Endothelial cell of umbilical vein (primary cell): ENCODE measurements around the gene UBC. TPM values are rescaled to one million over a fixed set of nuclear protein-coding genes. Genes with fewer than 3 reads are reported as not detected.
A peak's percentile ranks its signal among the peaks of the same experiment; 100 is the strongest.

ENCODE experiments used
- BruUV-seq: library from RNA; stranded (reverse); fragments of 400-500 nt; replicated peaks from 2 replicates; lab custom pipeline; 2021; lab: Mats Ljungman, UMichigan
- CTCF ChIA-PET: fragments of 300-600, 350-600 bp; sonication (Branson Sonifier 250); formaldehyde crosslinking; loops from one replicate; lab custom pipeline; 2021; ENCODE audit warnings: antibody characterized with exemption, inconsistent platforms; lab: Charles Lee
- POLR2A ChIA-PET: fragments of 300-600, 350-600 bp; sonication (Branson Sonifier 250); formaldehyde crosslinking; loops from one replicate; lab custom pipeline; 2021; ENCODE audit warnings: antibody characterized with exemption, inconsistent platforms; lab: Charles Lee
- DNase-seq: peaks from one replicate; pipeline ENCODE4 v3.0.0-alpha.2; 2011; ENCODE audit warnings: low read depth, low spot score
- FAIRE-seq: peaks from 2 replicates; lab custom pipeline; 2011; peaks lifted over from hg19 to GRCh38; lab: Jason Lieb, UNC
- H2AFZ ChIP-seq: 2 replicates; pipeline ENCODE4 v1.6.0; 2012; ENCODE audit warnings: low read depth, low read length, control low read depth, inconsistent platforms
- H3K27ac ChIP-seq: 2 replicates; pipeline ENCODE4 v1.5.1; 2011; ENCODE audit warnings: low read depth, mild to moderate bottlenecking, control low read depth, low read length, moderate library complexity; ENCODE audit not compliant: insufficient read depth
- H3K27me3 ChIP-seq, 2 experiments: 2 replicates each; pipeline versions ENCODE4 v1.6.0 to v1.6.1; 2011; ENCODE audit warnings: low read length in 2 of 2, mixed read lengths in 1 of 2; ENCODE audit not compliant: control insufficient read depth in 2 of 2, insufficient read depth in 2 of 2
- H3K36me3 ChIP-seq, 2 experiments: 2 replicates in 1 of 2; 3 replicates in 1 of 2; pipeline ENCODE4 v1.5.1; 2011; ENCODE audit warnings: low read length in 2 of 2, mild to moderate bottlenecking in 1 of 2, moderate library complexity in 1 of 2; ENCODE audit not compliant: control insufficient read depth in 2 of 2, insufficient read depth in 2 of 2; ENCODE audit errors: extremely low read depth in 1 of 2
- H3K4me1 ChIP-seq: 3 replicates; pipeline ENCODE4 v1.5.1; 2011; ENCODE audit warnings: mild to moderate bottlenecking, low read length; ENCODE audit not compliant: control insufficient read depth, insufficient read depth; ENCODE audit errors: extremely low read depth
- H3K4me2 ChIP-seq: 2 replicates; pipeline ENCODE4 v1.6.1; 2011; ENCODE audit warnings: low read length, control low read depth, mixed read lengths; ENCODE audit not compliant: insufficient read depth
- H3K4me3 ChIP-seq, 3 experiments: fragments of 200-600 bp in 1 of 3; sonication (generic), shearing (Covaris generic) in 1 of 3; replicated peaks in 1 of 3; 2 replicates each; pipeline ENCODE4 v1.5.1; 2011 to 2016; ENCODE audit warnings: control low read depth in 3 of 3, low read length in 3 of 3, mild to moderate bottlenecking in 2 of 3, inconsistent platforms in 1 of 3, low read depth in 1 of 3, moderate library complexity in 1 of 3; ENCODE audit not compliant: insufficient read depth in 1 of 3
- H3K79me2 ChIP-seq: 2 replicates; pipeline ENCODE4 v1.6.0; 2012; ENCODE audit warnings: low read length, inconsistent platforms; ENCODE audit not compliant: control insufficient read depth, insufficient read depth
- H3K9ac ChIP-seq: replicated peaks from 2 replicates; pipeline ENCODE3; 2011; ENCODE audit warnings: low read length, control low read depth; ENCODE audit not compliant: insufficient read depth; ENCODE audit errors: extremely low read depth
- H3K9me1 ChIP-seq: replicated peaks from 3 replicates; pipeline ENCODE4 v1.6.0; 2011; ENCODE audit warnings: mild to moderate bottlenecking, low read length; ENCODE audit not compliant: control insufficient read depth, insufficient read depth; ENCODE audit errors: extremely low read depth
- H3K9me3 ChIP-seq: replicated peaks from 2 replicates; pipeline ENCODE4 v1.5.1; 2012; ENCODE audit warnings: low read length, inconsistent platforms; ENCODE audit not compliant: control insufficient read depth, insufficient read depth
- H4K20me1 ChIP-seq: replicated peaks from 2 replicates; pipeline ENCODE3; 2011; ENCODE audit warnings: mild to moderate bottlenecking, low read length; ENCODE audit not compliant: control insufficient read depth, insufficient read depth; ENCODE audit errors: extremely low read depth
- CTCF ChIP-seq, 2 donors: IDR thresholded peaks; 1 replicate in 1 of 2; 2 replicates in 1 of 2; pipeline ENCODE4 v1.5.1; 2011; ENCODE audit warnings: low read length in 2 of 2, mild to moderate bottlenecking in 2 of 2, moderate library complexity in 2 of 2, control low read depth in 1 of 2, inconsistent platforms in 1 of 2, low read depth in 1 of 2; ENCODE audit not compliant: insufficient read depth in 1 of 2; ENCODE audit errors: extremely low read depth in 1 of 2
- EZH2 ChIP-seq: IDR thresholded peaks from 2 replicates; pipeline ENCODE4 v1.6.1; 2012; ENCODE audit warnings: borderline replicate concordance, low read depth, mild to moderate bottlenecking, moderate library complexity, low read length, inconsistent platforms; ENCODE audit not compliant: severe bottlenecking
- GATA2 ChIP-seq: IDR thresholded peaks from 2 replicates; pipeline ENCODE4 v1.7.0; 2011; ENCODE audit warnings: low read depth, mild to moderate bottlenecking, moderate library complexity, mixed read lengths, low read length; ENCODE audit not compliant: insufficient read length, insufficient read depth
- POLR2A ChIP-seq: IDR thresholded peaks from 2 replicates; pipeline ENCODE4 v1.6.1; 2012; ENCODE audit warnings: low read depth, mild to moderate bottlenecking, control low read depth, low read length
- dilution Hi-C: fragments of 300-500 bp; cut with MboI; formaldehyde crosslinking; loops from one replicate; pipeline ENCODE4 v1.15.0; 2019; ENCODE audit warnings: low sequenced_read_pairs; ENCODE audit not compliant: extremely low pct_ligation_motif_present
- intact Hi-C: fragments of 100-400 bp; cut with micrococcal nuclease; formaldehyde crosslinking; loops from one replicate; pipeline ENCODE4 v1.10.0; 2022
- polyA plus RNA-seq, 4 experiments: library from polyadenylated mRNA; depleted of rRNA in 3 of 4; stranded (reverse) in 3 of 4; unstranded in 1 of 4; fragments of >200 nt; gene quantifications; 2 replicates each; pipeline versions ENCODE4 v1.2.1 to v1.2.3, GENCODE V29; 2011 to 2012; ENCODE audit warnings: missing spikeins in 1 of 4
- total RNA-seq: library from RNA; stranded (reverse); gene quantifications from 2 replicates; pipeline ENCODE4 v1.2.3, GENCODE V29; 2021

The UBC gene
- total and polyA plus RNA-seq, 2 donors (not counting 3 experiments of a cell fraction or from before 2014, with no cell fraction given), result 875 to 1,305 TPM

GRCh38 chr12:124939079-124939420 is 24.6 kb upstream of the UBC start:
- H3K4me3 ChIP-seq, result peak overlapping the region; percentile 25 to 60 (median 33)
- H3K36me3 ChIP-seq, result no peaks in the 10 kb centered on the region
- TF ChIP-seq GATA2 (no peak), CTCF (IDR thresholded peaks at IDR 0.05; ENCODE audit: extremely low read depth in 1 of 2, insufficient read depth in 1 of 2, low read depth in 1 of 2, low read length in 2 of 2) (peak; percentile 45 to 62), EZH2 (no peak)
- H3K4me2 ChIP-seq, result peak overlapping the region; percentile 80
- dilution Hi-C loops, result no loop called here
- no peaks in the 10 kb centered on the region for H3K9me1 ChIP-seq
- intact Hi-C loops, result loop anchor here (1.0 kb wide), 5 partner anchors 11 to 78 kb away; partner anchors contain the start of gene DHX37
- no peaks in the 10 kb centered on the region for H3K79me2 ChIP-seq
- peaks cover 26% of the 10 kb centered on the region for H3K4me1 ChIP-seq
- H3K9ac ChIP-seq, result peak overlapping the region; percentile 74
- no peaks in the 10 kb centered on the region for H3K27me3 ChIP-seq
- FAIRE-seq (peak; percentile 84), DNase-seq (peak; percentile 91)
- BruUV-seq, result no TSS peak
- H2AFZ ChIP-seq, result peak overlapping the region; percentile 11
- peak overlapping the region; percentile 87 for H3K27ac ChIP-seq
- POLR2A ChIA-PET, result interaction anchor here (2.0 to 3.6 kb wide), 3 partner anchors 22 to 28 kb away, joined by 12 to 46 read pairs (median 23); partner anchors contain the start of gene UBC
- CTCF ChIA-PET, result interaction anchor here (1.2 to 7.4 kb wide), 8 partner anchors 11 to 38 kb away, joined by 3 to 232 read pairs (median 19); partner anchors contain the start of gene UBC
- no peaks in the 10 kb centered on the region for H4K20me1 ChIP-seq
- no peaks in the 10 kb centered on the region for H3K9me3 ChIP-seq

DNA sequence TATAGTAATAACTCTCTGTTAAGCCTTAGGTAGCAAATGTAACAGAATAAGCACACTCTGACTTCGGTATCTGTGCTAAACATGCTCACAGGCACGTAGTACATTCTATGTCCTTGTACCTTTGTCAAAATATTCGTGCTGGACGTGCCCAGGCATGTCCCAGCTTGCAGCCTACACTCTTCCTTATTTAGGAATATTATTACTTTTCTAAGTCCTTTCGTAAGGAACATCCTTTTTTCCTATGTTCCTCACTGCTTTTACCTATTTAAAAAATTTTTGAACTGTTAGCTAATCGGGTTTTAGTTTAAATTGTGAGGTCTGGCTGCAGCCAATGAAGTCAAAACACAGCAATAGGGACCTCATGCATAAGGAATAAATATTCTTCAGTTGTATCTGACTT is 24.1 kb upstream of the UBC start:
- H2AFZ ChIP-seq, result peak overlapping the region; percentile 41
- no peaks in the 10 kb centered on the region for H3K27me3 ChIP-seq
- no peaks in the 10 kb centered on the region for H4K20me1 ChIP-seq
- dilution Hi-C loops, result no loop called here
- TF ChIP-seq POLR2A (peak; percentile 16), EZH2 (no peak)
- FAIRE-seq (peak; percentile 35), DNase-seq (peak; percentile 74)
- H3K36me3 ChIP-seq, result no peaks in the 10 kb centered on the region
- peak overlapping the region; percentile 25 to 60 (median 33) for H3K4me3 ChIP-seq
- H3K4me2 ChIP-seq, result peak overlapping the region; percentile 80
- TSS peak; percentile 74 for BruUV-seq
- ChIA-PET CTCF (interaction anchor here (1.2 to 7.4 kb wide), 6 partner anchors 10 to 38 kb away, joined by 3 to 232 read pairs (median 30); partner anchors contain the start of gene UBC), POLR2A (interaction anchor here (0.7 to 3.6 kb wide), 7 partner anchors 10 to 32 kb away, joined by 3 to 46 read pairs (median 4); partner anchors contain the start of gene UBC)
- H3K9me1 ChIP-seq, result no peaks in the 10 kb centered on the region
- intact Hi-C loops, result no loop called here
- H3K27ac ChIP-seq, result peak overlapping the region; percentile 87
- no peaks in the 10 kb centered on the region for H3K9me3 ChIP-seq
- peaks cover 26% of the 10 kb centered on the region for H3K4me1 ChIP-seq
- H3K79me2 ChIP-seq, result no peaks in the 10 kb centered on the region
- H3K9ac ChIP-seq, result peak overlapping the region; percentile 74
